ENCODE results near the gene ZNF506.
"Not testable (repeated sequence)": the region's sequence is repeated elsewhere in the genome, so short reads cannot be mapped to it uniquely, and the experiment has no call there.

Gene ZNF506

DNA sequence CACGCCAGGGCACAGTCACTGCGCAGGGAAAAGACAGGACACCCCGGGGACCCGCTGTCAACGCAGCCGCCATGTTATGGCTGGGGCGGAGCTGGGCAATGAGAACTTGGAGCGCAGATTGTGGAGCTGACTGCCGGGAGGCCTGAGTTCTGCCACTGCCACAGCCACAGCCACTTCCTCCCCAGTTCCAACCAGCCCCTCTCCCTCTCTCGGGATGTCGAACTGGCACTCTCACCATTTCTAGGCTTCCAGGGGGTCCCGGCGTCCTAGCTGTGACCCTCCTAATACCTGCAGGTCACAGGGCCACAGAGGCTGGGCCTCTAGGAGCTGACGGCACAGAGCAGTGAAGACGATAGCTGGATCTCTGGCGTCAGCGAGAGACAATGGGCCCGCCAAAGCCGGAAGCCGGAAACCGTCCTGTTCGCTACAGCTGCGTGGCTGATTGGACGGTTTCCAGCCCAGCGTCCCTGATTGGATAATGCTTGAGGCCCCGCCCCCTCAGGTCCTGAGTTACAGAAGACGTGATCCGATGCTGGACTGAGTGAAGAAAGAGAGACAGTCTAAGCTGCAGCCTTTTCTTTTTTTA is at the start of gene ZNF506:
TSS of gene ZNF506 (minus strand) at position 385 of the 586 bp plus-strand sequence. CDS start at position 238, 147 bp downstream.
- DNase-seq, result peak; percentile 57 to 84

DNA sequence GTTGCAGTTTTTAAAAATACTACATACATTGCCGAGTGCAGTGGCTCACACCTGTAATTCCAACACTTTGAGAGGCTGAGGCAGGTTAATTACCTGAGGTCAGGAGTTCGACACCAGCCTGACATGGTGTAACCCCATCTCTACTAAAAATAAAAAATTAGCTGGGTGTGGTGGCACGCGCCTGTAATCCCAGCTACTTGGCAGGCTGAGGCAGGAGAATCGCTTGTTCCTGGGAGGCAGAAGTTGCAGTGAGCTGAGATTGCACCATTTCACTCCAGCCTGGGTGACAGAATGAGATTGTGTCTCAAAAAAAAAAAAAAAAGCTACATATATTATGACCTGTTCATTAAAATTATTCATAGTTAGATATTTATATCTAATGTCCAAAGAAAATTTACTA is 48.5 kb upstream of the ZNF506 start:
- DNase-seq, result not testable (repeated sequence)

DNA sequence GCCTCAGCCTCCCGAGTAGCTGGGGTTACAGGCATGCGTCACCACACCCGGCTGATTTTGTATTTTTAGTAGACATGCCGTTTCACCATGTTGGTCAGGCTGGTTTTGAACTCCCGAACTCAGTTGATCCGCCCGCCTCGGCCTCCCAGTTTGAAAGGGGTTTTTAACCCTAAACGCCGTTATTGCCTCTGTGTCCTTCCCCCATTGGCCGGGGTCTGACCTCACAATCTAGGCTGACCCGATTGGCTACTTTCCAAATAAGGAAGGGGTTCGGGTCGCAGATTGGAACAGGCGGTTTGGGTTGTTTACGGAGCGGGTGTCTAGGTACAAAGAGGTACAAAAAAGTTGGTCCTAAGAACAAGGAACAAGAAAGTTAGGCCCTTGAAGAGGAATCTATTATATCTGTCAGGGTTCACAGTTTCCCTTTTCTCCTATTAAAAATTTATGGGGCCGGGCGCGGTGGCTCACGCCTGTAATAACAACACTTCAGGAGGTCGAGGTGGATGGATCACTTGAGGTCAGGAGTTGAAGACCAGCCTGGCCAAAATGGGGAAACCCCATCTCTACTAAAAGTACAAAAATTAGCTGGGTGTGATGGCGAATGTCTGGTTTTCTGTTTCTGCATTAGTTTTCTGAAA is 45.2 kb upstream of the ZNF506 start:
- no peak for DNase-seq

DNA sequence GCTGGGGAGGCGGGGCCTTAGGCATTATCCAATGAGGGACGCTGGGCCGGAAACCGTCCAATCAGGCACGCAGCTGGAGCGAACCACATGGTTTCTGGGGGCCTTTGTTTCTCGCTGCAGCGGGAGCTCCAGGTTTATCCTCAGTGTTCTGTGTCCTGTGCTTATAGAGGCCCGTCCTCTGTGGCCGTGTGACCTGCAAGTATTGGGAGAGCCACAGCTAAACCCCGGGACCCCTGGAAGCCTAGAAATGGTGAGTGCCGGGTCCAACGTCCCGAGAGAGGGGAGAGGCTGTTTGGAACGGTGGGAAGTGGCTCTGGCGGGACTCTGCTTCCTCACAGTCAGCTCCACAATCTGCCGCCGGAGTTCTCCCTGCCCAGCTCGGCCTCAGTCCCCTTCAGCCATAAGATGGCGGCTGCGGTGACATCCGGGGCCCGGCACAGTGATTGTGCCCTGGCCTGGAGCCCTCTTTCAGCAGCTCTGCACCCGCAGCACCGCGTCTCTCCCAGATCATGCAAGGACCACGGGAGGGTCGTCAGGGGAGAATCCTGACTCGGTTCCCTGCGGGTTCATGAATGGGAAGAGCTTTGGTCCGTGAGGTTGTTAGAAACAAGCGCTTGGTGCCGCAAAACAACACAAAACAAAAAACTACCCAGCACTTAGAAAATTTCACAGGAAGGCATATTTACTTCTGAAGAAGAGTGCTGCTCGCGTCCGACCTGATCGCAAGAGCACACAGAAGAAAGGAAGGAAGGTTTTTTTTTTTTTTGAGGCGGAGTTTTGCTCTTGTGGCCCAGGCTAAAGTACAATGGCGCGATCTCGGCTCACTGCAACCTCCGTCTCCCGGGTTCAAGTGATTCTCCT is 44.4 kb upstream of the ZNF506 start, which contains the start of gene ZNF253:
TSS of gene ZNF253 (plus strand) at position 133 of the 861 bp plus-strand sequence. CDS start at position 248, 115 bp downstream.
- peak; percentile 85 to 94 for DNase-seq

DNA sequence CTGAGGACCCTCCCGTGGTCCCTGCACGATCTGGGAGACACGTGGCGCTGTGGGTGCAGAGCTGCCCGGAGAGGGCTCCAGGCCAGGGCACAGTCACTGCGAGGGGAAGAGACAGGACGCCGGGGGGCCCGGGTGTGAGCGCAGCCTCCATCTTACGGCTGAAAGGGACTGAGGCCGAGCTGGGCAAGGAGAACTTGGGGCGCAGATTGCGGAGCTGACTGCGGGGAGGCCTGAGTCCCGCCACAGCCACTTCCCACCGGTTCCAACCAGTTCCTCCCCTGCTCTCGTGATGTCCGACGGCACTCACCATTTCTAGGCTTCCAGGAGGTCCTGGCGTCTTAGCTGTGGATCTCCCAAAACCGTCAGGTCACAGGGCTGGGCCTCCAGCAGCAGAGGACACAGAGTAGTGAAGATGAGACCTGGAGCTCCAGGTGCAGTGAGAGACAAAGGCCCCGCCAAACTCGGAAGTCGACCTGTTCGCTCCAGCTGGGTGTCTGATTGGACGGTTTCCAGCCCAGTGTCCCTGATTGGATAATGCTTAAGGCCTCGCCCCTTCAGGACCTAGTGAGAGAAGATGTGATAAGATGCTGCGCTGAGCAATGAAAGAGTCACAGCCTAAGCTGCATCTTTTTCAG is 39.3 kb upstream of the ZNF506 start:
- no peak for DNase-seq

- no peak for DNase-seq
These were observed 37.2 kb upstream of the ZNF506 start for GRCh38 chr19:19858751-19859150.

DNA sequence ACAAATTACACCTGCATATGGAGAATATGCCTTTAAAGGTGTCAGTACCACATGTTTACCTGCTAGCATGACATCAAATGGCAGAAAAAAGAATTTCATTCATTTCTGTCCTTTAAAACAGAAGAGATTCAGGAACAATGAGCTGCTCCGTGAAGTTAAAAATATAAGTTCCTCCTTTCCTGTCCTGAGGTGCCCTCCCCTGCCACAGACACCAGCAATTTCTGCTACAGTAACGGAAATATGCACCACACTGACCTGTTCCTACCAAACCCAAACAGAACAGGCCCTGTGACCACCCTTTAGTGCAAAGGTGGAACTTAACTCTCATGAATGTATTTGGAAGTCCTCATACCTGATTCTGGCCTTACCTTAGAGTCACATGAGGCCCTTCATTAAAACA is 30.2 kb upstream of the ZNF506 start:
- DNase-seq, result not testable (repeated sequence)

- no peak for DNase-seq
These were observed 27.5 kb upstream of the ZNF506 start for GRCh38 chr19:19849056-19849455.

- no peak for DNase-seq
These were observed 26.2 kb upstream of the ZNF506 start for GRCh38 chr19:19847781-19848180.

- DNase-seq, result no peak
These were observed 14.0 kb upstream of the ZNF506 start for GRCh38 chr19:19835560-19836038.

- no peak for DNase-seq
These were observed 5.3 kb upstream of the ZNF506 start for GRCh38 chr19:19826875-19827274.

- DNase-seq, result no peak
These were observed 2.4 kb upstream of the ZNF506 start for GRCh38 chr19:19823916-19824315.

- DNase-seq, result not testable (repeated sequence)
These were observed 426 bp upstream of the ZNF506 start for GRCh38 chr19:19821976-19822375.

- DNase-seq, result no peak
These were observed 703 bp downstream of the ZNF506 start for GRCh38 chr19:19820774-19821320.

DNA sequence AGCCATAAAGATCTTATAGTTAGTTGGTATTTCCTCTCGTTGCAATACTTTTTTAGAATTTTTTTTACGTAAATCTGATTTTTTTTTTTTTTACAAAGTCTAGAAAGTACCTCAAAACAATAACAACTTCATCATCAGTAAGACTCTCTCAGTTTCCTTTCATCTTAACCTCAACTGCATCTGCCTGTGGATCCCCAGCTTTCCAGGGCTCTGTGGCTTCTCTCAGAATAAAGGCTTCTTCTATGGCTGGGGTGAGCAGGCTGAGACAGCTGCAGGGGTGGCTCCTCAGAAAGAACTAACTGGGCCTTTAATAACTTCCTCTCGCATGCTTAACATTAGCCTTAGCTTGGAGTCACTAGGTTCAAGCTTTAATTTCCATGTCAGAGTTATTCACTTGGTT is 4.2 kb downstream of the ZNF506 start:
- DNase-seq, result no peak

DNA sequence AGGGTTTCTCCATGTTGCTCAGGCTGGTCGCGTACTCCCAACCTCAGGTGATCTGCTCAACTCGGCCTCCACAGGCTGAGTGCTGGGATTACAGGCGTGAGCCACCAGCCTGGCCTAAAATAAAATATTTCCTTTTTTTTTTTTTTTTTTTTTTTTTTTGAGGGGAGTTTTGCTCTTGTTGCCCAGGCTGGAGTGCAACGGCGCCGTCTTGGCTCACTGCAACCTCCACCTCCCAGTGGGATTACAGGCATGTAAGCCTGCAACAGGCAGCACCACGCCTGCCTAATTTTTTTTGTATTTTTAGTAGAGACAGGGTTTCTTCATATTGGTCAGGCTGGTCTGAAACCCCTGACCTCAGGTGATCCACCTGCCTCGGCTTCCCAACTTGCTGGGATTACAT is 4.9 kb downstream of the ZNF506 start:
- DNase-seq, result no peak

- DNase-seq, result not testable (repeated sequence)
These were observed 9.6 kb downstream of the ZNF506 start for GRCh38 chr19:19811999-19812398.

DNA sequence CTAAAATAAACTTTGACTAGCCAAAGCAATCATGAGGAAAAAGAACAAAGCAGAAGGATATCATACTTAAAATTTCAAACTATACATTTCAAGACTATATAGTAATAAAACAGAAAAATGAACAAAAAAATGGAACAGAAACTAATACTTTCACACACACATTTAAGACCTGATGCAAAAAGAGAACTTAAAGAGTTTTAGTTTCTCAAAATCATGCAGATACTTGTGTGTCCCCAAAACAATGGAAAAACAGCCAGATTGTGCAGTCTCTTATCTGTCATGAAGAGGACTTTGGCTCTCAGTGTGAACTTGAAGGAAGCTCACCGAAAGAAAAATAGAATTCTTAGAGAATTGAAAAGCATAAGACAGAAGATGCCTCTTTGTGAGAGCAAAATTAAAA is 16.1 kb downstream of the ZNF506 start:
- no peak for DNase-seq

DNA sequence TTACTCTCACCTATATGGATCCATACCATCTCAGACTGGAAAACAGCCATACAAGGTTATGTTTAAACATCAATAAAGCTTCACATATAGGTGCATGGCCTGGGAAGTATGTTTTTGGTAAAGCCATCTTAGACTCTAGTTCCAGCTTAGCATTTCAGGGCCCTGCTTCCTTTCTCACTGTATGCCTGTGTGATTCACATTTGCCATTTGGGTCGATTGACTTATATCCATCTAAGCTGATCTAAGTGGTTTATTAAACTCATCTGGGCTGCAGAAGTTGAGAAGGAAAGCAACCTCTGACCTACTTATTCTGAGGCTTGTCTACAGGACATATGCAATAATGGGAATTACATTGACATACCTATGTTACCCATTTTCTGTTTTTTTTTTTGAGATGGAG is 33.5 kb downstream of the ZNF506 start:
- no peak for DNase-seq

DNA sequence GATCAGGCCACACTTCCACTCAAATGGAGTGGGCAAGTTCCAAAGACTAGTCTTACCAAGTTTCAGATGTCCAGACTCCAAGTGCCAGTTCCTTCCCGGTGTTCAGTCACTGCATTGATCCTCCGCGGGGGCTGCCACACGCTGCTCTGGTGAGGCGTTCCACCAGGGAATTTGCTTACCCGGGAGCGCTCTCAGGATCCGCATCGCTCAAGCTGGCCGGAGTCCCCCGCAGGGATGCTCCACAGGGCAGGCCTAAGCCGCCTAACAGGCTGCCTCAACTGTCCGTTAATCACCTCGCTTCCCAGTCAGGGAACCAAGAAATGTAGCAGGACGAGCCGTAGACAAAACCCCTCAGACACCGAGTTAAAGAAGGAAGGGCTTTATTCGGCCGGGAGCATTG is 36.1 kb downstream of the ZNF506 start:
- not testable (repeated sequence) for DNase-seq

- no peak for DNase-seq
These were observed 38.8 kb downstream of the ZNF506 start for GRCh38 chr19:19782783-19783182.

DNA sequence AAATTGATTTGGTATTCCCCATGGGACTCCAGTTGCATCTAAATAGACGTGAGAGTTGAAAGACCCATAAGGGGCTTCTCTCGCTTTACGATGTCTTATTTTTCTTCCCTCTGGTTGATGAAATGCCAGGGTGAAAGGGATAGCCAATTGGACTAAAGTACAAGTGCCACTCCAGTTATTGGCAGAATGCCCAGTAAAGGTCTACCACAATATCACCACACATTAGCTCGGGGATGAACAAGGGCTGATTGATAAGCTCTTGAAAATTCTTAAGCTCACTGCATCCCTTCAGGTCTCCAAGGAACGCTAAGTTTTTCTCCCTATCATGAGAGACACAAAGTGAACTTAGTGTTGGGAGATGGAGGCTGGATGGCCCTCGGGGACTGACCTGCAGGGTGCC is 39.8 kb downstream of the ZNF506 start:
- not testable (repeated sequence) for DNase-seq

DNA sequence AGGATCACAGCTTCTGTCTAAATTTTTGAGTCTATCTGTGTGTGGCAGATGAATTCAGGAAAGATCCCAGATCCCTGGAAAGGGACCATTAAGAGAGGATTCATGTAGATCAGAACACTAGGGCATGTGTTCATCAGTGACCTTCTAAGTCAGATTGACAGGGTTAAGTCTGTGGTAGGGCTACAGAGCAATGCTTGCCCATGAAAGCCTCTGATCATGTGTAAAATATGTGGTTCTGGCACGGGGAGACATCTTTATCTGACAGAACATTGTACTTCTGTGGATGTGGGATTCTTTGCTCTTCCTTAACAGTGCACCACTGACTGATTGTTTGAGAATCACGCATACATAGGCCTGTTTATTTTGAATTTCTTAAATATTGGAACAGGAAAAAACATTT is 42.9 kb downstream of the ZNF506 start:
- DNase-seq, result no peak
